ENCODE data around the gene PALD1.

- TF ChIP-seq RAD21 (IDR thresholded peaks at IDR 0.05; ENCODE audit: low read depth) (no peak), EP300 (IDR thresholded peaks at IDR 0.05; ENCODE audit: borderline replicate concordance) (no peak), YY1 (IDR thresholded peaks at IDR 0.05; ENCODE audit: low read depth) (no peak), ZBTB7A (IDR thresholded peaks at IDR 0.05; ENCODE audit: low read depth) (no peak), TAF1 (IDR thresholded peaks at IDR 0.05; ENCODE audit: low read depth) (no peak), CREB1 (IDR thresholded peaks at IDR 0.05; ENCODE audit: low read depth) (no peak)
These were observed 97.6 kb downstream of the PALD1 start for GRCh38 chr10:70575874-70576802.

Measured in Ishikawa (cell line).